Omental fat pad (tissue), 4 donors: ENCODE data around the gene BCAP31. TPM values are rescaled to one million over a fixed set of nuclear protein-coding genes. Genes with fewer than 3 reads are reported as not detected.
"Not testable (repeated sequence)": the region's sequence is repeated elsewhere in the genome, so short reads cannot be mapped to it uniquely, and the experiment has no call there.

Source experiments
- ATAC-seq: fragments of 150-250 bp; one replicate; pipeline ENCODE4 v1.9.1; 2016; ENCODE audit warnings: mild to moderate bottlenecking, moderate library complexity; ENCODE audit not compliant: low FRiP score
- DNase-seq: peaks from one replicate; pipeline ENCODE4 v3.0.0-alpha.2; 2019; ENCODE audit warnings: low spot score
- CTCF ChIP-seq, 3 donors: fragments of 450-650 bp; IDR thresholded peaks; one replicate each; pipeline ENCODE4 v1.5.1; 2016 to 2017; ENCODE audit warnings: antibody characterized with exemption in 3 of 3, mild to moderate bottlenecking in 3 of 3, moderate library complexity in 2 of 3
- total RNA-seq, 4 donors: library from RNA; depleted of rRNA; stranded (reverse); fragments of >200 nt; gene quantifications; one replicate each; pipeline ENCODE4 v1.1.0, GENCODE V29; 2016

Gene BCAP31
- total RNA-seq, 4 donors from 2014 or later = 119 to 421 (median 240) TPM

DNA sequence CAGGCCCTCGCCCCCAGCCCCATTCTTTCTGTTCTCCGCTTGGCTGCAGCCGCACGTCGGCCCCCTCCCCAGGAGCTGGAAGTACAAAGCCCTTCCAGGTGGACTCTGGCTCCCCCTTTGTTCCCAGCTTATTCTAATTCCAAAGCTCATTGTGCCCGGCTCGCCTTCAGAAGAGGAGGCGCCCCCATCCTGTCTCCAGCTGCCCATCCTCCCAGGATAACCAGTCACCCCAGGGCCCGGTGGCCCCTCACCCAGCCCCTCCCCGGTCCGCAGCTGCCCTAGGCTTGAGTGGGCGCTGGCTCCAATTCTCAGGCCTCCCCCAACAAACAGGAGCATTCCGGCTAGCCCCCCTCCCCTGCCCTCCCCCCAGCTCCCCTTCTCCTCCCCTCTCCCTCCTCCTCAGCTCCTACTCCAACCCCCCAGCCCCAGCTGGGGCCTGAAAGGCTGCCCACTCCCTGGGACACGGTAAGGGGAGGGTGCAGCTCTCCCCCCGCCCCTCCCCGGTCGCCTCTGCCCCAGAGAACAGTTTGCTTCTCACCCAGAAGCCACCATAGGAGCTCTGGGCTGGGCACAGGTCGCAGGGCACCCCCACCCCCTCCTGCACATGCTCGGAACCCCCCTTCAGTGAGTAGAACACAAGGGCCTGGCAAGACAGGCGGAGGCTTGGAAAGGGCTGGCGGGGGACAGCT lies 39.6 kb downstream of the BCAP31 start:
- no peak for ATAC-seq
- DNase-seq = no peak
- no peak for TF ChIP-seq CTCF (IDR thresholded peaks at IDR 0.05)

DNA sequence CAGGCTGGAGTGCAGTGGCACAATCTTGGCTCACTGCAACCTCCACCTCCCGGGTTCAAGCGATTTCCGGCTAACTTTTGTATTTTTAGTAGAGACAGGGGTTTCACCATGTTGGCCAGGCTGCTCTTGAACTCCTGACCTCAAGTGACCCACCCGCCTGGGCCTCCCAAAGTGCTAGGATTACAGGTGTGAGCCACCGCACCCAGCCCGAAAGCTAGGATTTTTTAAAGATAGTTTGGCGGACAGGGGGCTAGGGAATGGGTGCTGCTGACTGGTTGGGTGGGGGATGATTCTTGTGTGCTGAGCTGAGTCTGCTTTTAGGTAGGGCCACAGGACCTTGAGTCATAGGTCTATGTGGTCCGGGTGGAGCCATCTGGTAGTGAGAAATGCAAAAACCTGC lies 40.7 kb downstream of the BCAP31 start:
- DNase-seq, ATAC-seq: not testable (repeated sequence)

GRCh38 chrX:153681175-153681574 lies 43.0 kb downstream of the BCAP31 start:
- no peak for ATAC-seq
- no peak for DNase-seq
- TF ChIP-seq CTCF (IDR thresholded peaks at IDR 0.05) = no peak

- DNase-seq = no peak
- no peak for ATAC-seq
- TF ChIP-seq CTCF (IDR thresholded peaks at IDR 0.05) = no peak
These were observed 49.9 kb downstream of the BCAP31 start for GRCh38 chrX:153674219-153674851.

GRCh38 chrX:153673428-153674218 lies 50.6 kb downstream of the BCAP31 start, which contains the start of gene PNCK:
Gene PNCK, minus strand, starts transcription at chrX:153673813. Its CDS starts 737 bp downstream, at chrX:153673076.
- TF ChIP-seq CTCF (IDR thresholded peaks at IDR 0.05) = no peak
- DNase-seq (no peak), ATAC-seq (no peak)

- no peak for DNase-seq
- no peak for ATAC-seq
These were observed 51.4 kb downstream of the BCAP31 start for GRCh38 chrX:153672531-153673427.

More at GRCh38 chrX:153672531-153673427, 51.4 kb downstream of the BCAP31 start:
- TF ChIP-seq CTCF (IDR thresholded peaks at IDR 0.05) = no peak
